Germinal center (tissue), 1 donor: ENCODE results near the gene LAMA2.
"Not testable (repeated sequence)": the region's sequence is repeated elsewhere in the genome, so short reads cannot be mapped to it uniquely, and the experiment has no call there.

ENCODE experiments used
- DNase-seq: peaks from one replicate; pipeline ENCODE4 v3.0.0; 2012; ENCODE audit warnings: mixed read lengths, low spot score

Gene LAMA2

GRCh38 chr6:129006724-129007514 lies 124.0 kb downstream of the LAMA2 start:
- DNase-seq, result no peak

- no peak for DNase-seq
Observed at GRCh38 chr6:129007701-129008373, 124.9 kb downstream of the LAMA2 start.

DNA sequence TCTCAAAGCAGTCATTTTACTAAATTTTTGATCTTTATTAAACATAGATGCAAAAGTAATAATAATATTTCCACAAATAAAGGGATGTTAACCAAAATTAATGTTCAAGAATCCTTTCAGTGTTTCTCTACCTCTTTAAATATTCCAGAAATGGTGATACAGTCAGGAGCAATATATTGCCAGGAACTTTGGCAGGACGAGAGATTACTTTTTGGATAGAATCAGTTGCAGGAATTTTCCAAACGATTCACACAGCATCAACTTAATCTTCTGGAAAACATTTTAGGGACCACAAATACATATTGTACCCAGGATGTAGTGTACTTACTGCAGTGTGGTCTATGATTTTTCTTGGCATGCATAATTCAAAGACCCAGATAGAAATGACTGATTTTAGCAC lies 125.7 kb downstream of the LAMA2 start:
- no peak for DNase-seq

GRCh38 chr6:129009851-129010250 lies 126.9 kb downstream of the LAMA2 start:
- no peak for DNase-seq

- DNase-seq, result no peak
Observed at GRCh38 chr6:129014302-129014701, 131.4 kb downstream of the LAMA2 start.

DNA sequence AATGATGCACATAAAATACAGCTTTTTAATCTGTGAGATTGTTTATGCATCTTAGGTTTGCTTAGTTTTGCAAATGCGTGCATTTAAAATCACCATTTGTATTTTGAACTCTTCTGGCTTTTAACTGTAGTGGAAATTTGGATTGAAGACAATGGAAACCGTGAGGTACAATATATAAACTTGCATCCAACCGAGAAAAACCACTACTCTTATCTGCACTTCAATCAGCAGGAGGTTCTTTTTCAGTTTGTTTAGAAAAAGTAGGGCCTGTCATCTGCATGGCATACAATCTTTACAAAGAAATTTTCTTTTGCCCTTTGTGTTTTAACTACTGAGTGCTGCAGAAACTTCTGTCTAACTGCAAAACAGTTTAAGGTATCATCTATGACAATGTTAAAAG lies 132.8 kb downstream of the LAMA2 start:
- DNase-seq, result no peak

DNA sequence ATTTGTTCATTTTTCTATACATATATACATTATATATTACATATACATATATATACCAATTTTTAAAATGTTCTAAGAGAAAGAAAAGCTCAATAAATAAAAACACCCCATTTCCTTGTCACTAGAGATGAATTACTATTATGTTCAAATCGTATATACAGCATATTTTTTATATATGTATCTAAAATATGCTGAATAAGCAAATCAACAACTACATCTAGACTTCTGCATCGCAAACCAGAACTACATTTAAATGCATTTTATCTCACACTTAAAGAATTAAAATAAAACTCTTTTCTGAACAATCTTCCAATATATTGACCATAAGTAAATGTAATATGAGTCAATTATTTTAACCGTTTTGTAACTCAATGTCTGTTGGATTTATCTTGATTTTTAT lies 133.9 kb downstream of the LAMA2 start:
- DNase-seq, result no peak

DNA sequence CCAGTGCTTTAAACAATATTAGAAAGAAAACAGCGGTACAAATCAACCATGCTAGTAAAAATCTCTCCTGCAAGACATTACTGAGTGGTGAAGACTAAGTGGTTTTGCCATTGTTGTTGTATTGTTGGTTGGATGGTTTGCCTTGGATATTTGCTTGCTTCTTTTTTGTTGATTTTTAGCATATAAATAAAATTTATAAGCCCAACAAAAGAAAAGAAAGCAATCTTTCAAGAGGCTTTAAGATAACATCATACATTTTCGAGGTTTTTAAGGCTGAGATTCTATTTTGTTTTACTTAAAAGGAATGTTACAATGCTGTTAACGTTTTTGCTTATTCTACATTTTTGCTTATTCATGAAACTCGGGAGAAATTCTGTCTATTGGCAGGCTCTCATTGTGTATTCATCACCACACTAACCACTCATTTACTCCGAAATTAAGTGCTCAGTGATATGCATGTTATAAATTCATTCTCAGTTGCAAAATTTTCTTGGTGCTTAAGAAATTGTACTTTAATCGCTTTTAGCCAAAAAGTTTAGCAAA lies 139.1 kb downstream of the LAMA2 start:
- no peak for DNase-seq

DNA sequence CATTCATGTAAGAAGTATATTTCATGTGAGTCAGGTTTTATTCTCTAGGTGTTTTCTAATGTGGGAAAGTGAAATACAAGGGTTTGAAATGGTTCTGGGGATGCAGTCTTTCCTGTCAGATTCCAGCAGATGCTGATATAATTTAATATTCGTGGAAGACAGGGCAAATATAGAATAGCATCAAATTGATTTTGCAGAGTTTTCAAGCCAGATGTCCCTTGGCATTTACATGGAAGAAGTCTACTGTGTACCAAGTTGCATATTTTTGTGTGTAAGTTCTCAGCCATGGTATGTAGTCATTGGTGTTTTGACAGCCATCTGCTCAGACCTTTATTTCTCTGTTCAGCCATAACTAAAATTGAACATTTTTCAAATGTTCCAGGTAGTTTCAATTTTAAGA lies 143.7 kb downstream of the LAMA2 start:
- DNase-seq, result no peak

DNA sequence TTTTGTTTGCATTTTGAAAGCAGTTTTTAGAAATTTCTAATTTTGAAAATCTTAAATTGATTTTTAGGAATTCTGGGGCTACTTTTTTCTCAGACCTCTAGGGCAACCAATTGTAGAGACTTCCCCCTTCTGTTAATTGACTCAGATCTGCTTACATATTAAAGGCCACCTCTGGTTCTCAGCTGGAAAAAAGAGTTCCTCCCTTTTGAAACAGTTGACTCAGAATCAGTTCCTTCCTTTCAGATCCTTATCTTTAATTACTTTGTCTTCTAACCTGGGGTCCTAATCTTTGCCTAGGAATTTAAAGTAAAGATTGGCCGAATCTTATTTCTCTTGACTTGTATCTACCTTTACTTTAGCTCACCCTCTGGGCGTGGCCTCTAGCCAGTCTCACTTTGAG lies 146.8 kb downstream of the LAMA2 start:
- no peak for DNase-seq

DNA sequence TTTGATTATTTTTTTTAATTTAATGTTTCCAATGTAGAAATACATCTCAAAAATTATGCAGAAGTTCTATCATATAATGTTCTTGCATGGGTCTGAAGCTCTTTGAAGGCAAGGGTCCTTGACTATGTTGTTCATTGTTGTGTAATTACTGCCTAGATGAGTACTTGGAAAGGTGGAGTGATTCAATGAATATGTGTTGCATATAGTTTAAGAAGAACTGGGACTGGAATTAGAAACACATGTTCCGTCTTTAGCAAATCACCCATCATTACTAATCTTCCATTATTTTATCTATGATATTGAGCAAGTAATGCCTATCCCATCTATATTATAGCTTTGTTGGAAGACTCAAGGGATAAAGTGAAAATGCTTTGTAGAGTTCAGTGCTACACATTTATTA lies 147.3 kb downstream of the LAMA2 start:
- no peak for DNase-seq

DNA sequence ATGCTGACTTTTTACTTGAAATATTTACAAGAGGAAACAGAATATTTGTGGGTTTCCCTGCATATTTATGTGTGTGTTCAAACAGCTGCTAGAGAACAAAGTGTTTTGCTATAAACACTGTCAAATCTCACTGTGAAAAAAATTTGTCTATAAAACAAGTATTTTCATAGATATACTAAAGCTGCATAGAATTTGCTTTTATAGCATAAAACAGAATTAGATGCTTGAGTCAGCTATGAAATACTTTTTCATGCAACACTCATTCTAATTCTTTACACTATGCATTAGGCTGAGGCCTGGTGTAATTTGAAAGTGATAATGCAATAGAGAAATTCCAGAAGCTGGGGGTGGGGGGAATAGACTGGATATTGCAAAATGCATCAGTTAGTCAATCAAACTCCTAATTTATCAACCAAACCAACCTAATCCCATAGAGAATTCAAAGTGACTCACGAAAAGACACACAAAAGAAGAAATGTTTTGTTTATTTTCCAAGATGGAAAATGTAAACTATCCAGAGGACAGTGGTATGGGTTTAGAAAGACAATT lies 148.2 kb downstream of the LAMA2 start:
- DNase-seq, result no peak

DNA sequence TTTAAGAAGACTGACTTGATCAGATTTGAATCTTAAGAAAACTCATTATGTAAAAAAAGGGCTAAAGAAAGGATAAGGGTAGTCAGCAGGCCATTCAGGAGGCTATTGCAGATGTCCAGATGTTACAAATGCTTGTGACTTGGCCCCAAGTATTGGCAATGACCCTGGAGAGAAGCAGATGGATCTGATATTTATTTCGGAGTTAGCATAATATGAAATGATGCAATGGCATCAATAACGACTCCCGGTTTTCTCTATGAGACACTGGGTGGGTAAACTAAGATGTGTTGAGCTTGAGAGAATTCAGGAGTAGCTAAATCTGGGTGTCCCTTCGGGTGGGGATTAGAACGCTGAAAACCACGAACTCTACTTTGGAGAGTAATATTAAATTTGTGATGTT lies 149.7 kb downstream of the LAMA2 start:
- DNase-seq, result no peak

DNA sequence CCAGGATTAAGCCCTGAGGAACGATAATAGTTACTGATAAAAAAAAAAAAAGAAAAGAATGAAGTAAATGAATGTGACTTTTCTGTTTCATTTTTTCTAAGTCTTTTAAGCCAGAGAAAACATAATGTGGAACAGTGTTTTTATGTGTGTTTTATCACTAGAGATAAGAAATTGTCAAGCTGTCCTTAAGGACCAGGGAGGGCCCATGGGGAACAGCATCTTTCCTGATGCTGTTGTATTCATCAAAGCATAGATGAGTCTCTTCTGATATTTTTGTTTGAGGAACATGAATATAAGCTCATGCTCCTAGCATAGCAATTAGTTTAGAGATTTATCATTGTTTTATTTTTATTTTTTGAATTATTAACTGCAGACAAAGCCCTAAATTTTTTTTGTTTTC lies 150.2 kb downstream of the LAMA2 start:
- DNase-seq, result no peak

GRCh38 chr6:129033581-129033980 lies 150.6 kb downstream of the LAMA2 start:
- no peak for DNase-seq

DNA sequence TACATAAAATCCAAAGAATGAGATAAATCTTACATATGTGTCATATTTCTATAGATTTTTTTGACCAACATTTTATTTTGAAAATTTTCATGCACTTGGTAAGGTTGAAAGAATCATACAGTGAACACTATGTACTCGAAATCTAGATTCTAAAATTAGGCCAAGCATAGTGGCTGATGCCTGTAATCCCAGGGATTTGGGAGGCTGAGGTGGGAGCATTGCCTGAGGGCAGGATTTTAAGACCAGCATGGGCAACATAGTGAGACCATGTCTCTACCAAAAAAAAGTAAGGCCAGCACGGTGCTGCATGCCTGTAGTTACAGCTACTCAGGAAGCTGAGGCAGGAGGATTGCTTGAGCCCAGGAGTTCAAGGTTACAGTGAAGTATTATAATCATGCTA lies 158.6 kb downstream of the LAMA2 start:
- DNase-seq, result no peak

GRCh38 chr6:129046526-129046925 lies 163.6 kb downstream of the LAMA2 start:
- no peak for DNase-seq

DNA sequence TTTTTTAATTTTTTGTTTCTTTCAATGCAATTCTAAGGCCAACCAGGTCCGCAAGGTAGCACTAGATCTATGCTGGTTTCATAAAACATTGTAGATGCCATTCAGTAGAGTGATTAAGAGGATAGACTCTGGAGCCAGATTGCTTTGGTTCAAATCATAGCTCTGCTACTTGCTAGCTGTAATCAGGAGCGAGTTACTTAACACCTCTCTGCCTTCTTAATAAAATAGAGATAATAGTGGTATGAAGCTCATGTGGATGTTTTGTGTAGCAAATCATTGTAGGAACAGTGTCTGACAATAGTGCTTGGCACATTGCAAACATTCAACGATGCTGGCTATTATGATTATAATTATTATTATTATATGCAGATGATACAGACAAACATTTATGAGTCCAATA lies 164.9 kb downstream of the LAMA2 start:
- DNase-seq, result no peak

DNA sequence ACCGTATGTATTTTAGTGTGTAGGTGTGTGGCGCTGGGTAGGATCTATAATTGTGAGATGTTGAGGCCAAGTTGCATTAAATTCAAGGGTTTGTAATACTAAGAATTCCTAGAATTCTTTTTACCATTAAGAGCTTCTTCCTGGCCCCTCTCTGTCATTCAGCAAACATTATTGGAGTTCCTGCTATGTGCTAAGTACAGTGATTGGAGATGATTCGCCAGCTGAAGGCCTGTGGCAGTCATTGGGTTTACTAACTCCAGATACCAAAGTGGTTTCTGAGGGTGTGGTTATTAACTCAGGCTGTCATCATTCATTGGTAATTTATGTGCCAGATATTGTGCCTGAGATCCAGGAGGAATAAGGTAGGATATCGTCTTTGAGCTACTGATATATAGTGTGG lies 167.1 kb downstream of the LAMA2 start:
- no peak for DNase-seq

DNA sequence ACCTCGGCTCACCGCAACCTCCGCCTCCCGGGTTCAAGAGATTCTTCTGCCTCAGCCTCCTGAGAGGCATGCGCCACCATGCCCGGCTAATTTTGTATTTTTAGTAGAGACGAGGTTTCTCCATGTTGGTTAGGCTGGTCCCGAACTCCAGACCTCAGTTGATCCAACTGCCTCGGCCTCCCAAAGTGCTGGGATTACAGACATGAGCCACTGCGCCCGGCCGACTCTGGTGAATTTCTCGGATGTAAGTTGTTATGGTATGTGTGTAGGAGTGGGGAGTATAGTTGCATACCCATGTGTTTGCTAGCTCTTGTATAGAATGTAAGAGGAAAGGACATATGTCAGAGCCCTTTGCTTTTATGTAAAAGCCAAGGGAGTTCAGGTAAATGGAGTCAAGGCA lies 170.2 kb downstream of the LAMA2 start:
- not testable (repeated sequence) for DNase-seq

- DNase-seq, result no peak
Observed at GRCh38 chr6:129055796-129056195, 172.9 kb downstream of the LAMA2 start.

GRCh38 chr6:129059650-129060049 lies 176.7 kb downstream of the LAMA2 start:
- no peak for DNase-seq

- no peak for DNase-seq
Observed at GRCh38 chr6:129069006-129069405, 186.1 kb downstream of the LAMA2 start.
